Ishikawa (cell line): Measurements from ENCODE around the gene INAFM2.

Experiments
- CEBPB ChIP-seq: IDR thresholded peaks from 2 replicates; pipeline ENCODE4 v1.6.1; 2012
- EP300 ChIP-seq: IDR thresholded peaks from 2 replicates; pipeline ENCODE4 v1.6.1; 2012; ENCODE audit warnings: borderline replicate concordance
- MAX ChIP-seq: IDR thresholded peaks from 2 replicates; pipeline ENCODE4 v1.6.1; 2012
- NFIC ChIP-seq: IDR thresholded peaks from 2 replicates; pipeline ENCODE4 v1.6.1; 2012
- RAD21 ChIP-seq: IDR thresholded peaks from 2 replicates; pipeline ENCODE4 v1.6.1; 2012; ENCODE audit warnings: low read depth
- REST ChIP-seq: IDR thresholded peaks from 2 replicates; pipeline ENCODE4 v1.6.1; 2012; ENCODE audit warnings: low read depth, mild to moderate bottlenecking
- TAF1 ChIP-seq: IDR thresholded peaks from 2 replicates; pipeline ENCODE4 v1.6.1; 2012; ENCODE audit warnings: low read depth, mild to moderate bottlenecking
- TCF12 ChIP-seq: IDR thresholded peaks from 2 replicates; pipeline ENCODE4 v1.6.1; 2012; ENCODE audit warnings: low read depth
- TEAD4 ChIP-seq: IDR thresholded peaks from 2 replicates; pipeline ENCODE4 v1.6.1; 2012
- USF1 ChIP-seq: IDR thresholded peaks from 2 replicates; pipeline ENCODE4 v1.6.1; 2012
- YY1 ChIP-seq: IDR thresholded peaks from 2 replicates; pipeline ENCODE4 v1.6.1; 2012; ENCODE audit warnings: low read depth

- TF ChIP-seq RAD21 (no peak), TAF1 (no peak), REST (no peak), NFIC (no peak), TEAD4 (no peak), YY1 (no peak), EP300 (no peak), CEBPB (no peak), TCF12 (no peak), MAX (no peak), USF1 (no peak)
Measured at GRCh38 chr15:40349163-40349562, 25.7 kb downstream of the INAFM2 start.
